Natural killer cell (primary cell): Measurements from ENCODE around the gene ETV3. TPM values are rescaled to one million over a fixed set of nuclear protein-coding genes. Genes with fewer than 3 reads are reported as not detected.

Experiments
- ATAC-seq, 3 donors: fragments of 150-1000 bp in 2 of 3; fragments of 200-7000 bp in 1 of 3; cut with Tn5 transposase; 1 replicate in 1 of 3; 2 replicates in 2 of 3; pipeline ENCODE4 v1.10.0; 2021; ENCODE audit warnings: mild to moderate bottlenecking in 2 of 3, moderate library complexity in 2 of 3
- DNase-seq, 2 donors: peaks; one replicate each; pipeline versions ENCODE4 v3.0.0 to v3.0.0-alpha.2; 2013 to 2021; ENCODE audit warnings: mixed read lengths in 1 of 2
- H3K27ac ChIP-seq: one replicate; pipeline ENCODE4 v1.5.1; 2013; ENCODE audit warnings: mild to moderate bottlenecking, low read length
- H3K27me3 ChIP-seq: one replicate; pipeline ENCODE4 v1.6.1; 2013; ENCODE audit warnings: low read length; ENCODE audit not compliant: control insufficient read depth, insufficient read depth
- H3K36me3 ChIP-seq: one replicate; pipeline ENCODE4 v1.6.1; 2013; ENCODE audit warnings: low read length; ENCODE audit not compliant: control insufficient read depth, insufficient read depth
- H3K4me1 ChIP-seq: one replicate; pipeline ENCODE4 v1.6.1; 2013; ENCODE audit warnings: low read length; ENCODE audit not compliant: control insufficient read depth, insufficient read depth
- H3K4me3 ChIP-seq: one replicate; pipeline ENCODE4 v1.5.1; 2013; ENCODE audit warnings: low read length
- H3K9me3 ChIP-seq: one replicate; pipeline ENCODE4 v1.6.1; 2013; ENCODE audit warnings: low read length; ENCODE audit not compliant: control insufficient read depth, insufficient read depth
- H3K27ac Mint-ChIP-seq, 2 donors: one replicate each; pipeline ENCODE4 v1.8.0; 2022; ENCODE audit warnings: mild to moderate bottlenecking in 2 of 2, mixed read lengths in 2 of 2, moderate library complexity in 1 of 2
- H3K27me3 Mint-ChIP-seq, 2 donors: one replicate each; pipeline ENCODE4 v1.8.0; 2022; ENCODE audit warnings: low read depth in 2 of 2, mixed read lengths in 2 of 2
- H3K36me3 Mint-ChIP-seq: one replicate; pipeline ENCODE4 v1.8.0; 2022; ENCODE audit warnings: mixed read lengths
- H3K4me1 Mint-ChIP-seq, 2 donors: one replicate each; pipeline ENCODE4 v1.8.0; 2022; ENCODE audit warnings: mixed read lengths in 2 of 2
- H3K4me3 Mint-ChIP-seq: one replicate; pipeline ENCODE4 v1.8.0; 2022; ENCODE audit warnings: mild to moderate bottlenecking, moderate library complexity, mixed read lengths
- H3K9me3 Mint-ChIP-seq, 2 donors: one replicate each; pipeline ENCODE4 v1.8.0; 2022; ENCODE audit warnings: mixed read lengths in 2 of 2
- CTCF ChIP-seq: fragments of 200-600 bp; IDR thresholded peaks from one replicate; pipeline ENCODE4 v1.8.0; 2022; ENCODE audit warnings: antibody characterized with exemption
- WGBS: methylation state at CpG from one replicate; pipeline ENCODE4 v1.1.7; 2013; ENCODE audit warnings: missing lambda C conversion rate; ENCODE audit not compliant: insufficient coverage; 5-methylcytosine and 5-hydroxymethylcytosine counted together
- intact Hi-C: fragments of 100-400 bp; cut with micrococcal nuclease; formaldehyde crosslinking; loops from one replicate; pipeline ENCODE4 v1.14.2; 2022
- total RNA-seq, 4 donors: library from RNA; stranded (reverse); fragments of 120-200 nt in 1 of 4; gene quantifications; one replicate each; pipeline versions ENCODE4 v1.2.3 to v1.2.4, GENCODE V29; 2013 to 2022

Gene ETV3
- total RNA-seq, 3 donors from 2014 or later (not counting 1 experiment from before 2014, with no cell fraction given), result 58.3 to 101 (median 76.6) TPM

DNA sequence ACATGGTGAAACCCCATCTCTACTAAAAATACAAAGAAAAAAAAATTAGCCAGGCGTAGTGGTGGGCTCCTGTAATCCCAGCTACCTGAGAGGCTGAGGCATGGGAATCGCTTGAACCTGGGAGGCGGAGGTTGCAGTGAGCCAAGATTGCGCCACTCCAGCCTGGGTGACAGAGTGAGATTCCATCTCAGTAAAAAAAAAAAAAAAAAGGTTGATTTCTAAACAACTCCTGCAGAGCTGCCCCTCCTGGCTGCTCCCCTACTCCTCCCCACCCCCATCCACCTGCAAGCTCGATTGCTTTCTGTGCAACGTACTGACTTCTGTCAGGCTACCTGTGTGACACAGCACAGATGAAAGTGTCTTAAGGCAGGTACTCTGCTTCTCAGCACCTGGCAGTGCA lies 51.9 kb downstream of the ETV3 start:
- 92% methylated on average over 6 of the region's 6 CpGs for WGBS
- no peak for TF ChIP-seq CTCF
- H3K4me1 ChIP-seq, result peaks cover 3% of the 10 kb centered on the region
- Mint-ChIP-seq H3K36me3 (no peaks in the 10 kb centered on the region), H3K4me1 (peaks cover 0 to 7% of the 10 kb centered on the region in 2 donors), H3K9me3 (no peaks in the 10 kb centered on the region), H3K27me3 (peaks cover 0 to 13% of the 10 kb centered on the region in 2 donors), H3K27ac (no peak overlapping the region), H3K4me3 (no peak overlapping the region)
- intact Hi-C loops, result no loop called here
- H3K27me3 ChIP-seq, result no peaks in the 10 kb centered on the region
- no peak overlapping the region for H3K27ac ChIP-seq
- DNase-seq (no peak), ATAC-seq (no peak)
- no peaks in the 10 kb centered on the region for H3K9me3 ChIP-seq
- H3K4me3 ChIP-seq, result no peak overlapping the region
- H3K36me3 ChIP-seq, result no peaks in the 10 kb centered on the region

GRCh38 chr1:157085421-157085820 lies 52.8 kb downstream of the ETV3 start:
- H3K36me3 ChIP-seq, result no peaks in the 10 kb centered on the region
- intact Hi-C loops, result no loop called here
- no peak overlapping the region for H3K27ac ChIP-seq
- WGBS, result 90% methylated on average over 5 of the region's 5 CpGs
- Mint-ChIP-seq H3K4me1 (peaks cover 0 to 6% of the 10 kb centered on the region in 2 donors), H3K27me3 (peaks cover 0 to 13% of the 10 kb centered on the region in 2 donors), H3K4me3 (no peak overlapping the region), H3K36me3 (no peaks in the 10 kb centered on the region), H3K9me3 (no peaks in the 10 kb centered on the region), H3K27ac (no peak overlapping the region)
- ATAC-seq, result no peak
- no peak for TF ChIP-seq CTCF
- no peak overlapping the region for H3K4me3 ChIP-seq
- H3K27me3 ChIP-seq, result no peaks in the 10 kb centered on the region
- H3K9me3 ChIP-seq, result no peaks in the 10 kb centered on the region
- H3K4me1 ChIP-seq, result peaks cover 2% of the 10 kb centered on the region
- DNase-seq, result no peak

DNA sequence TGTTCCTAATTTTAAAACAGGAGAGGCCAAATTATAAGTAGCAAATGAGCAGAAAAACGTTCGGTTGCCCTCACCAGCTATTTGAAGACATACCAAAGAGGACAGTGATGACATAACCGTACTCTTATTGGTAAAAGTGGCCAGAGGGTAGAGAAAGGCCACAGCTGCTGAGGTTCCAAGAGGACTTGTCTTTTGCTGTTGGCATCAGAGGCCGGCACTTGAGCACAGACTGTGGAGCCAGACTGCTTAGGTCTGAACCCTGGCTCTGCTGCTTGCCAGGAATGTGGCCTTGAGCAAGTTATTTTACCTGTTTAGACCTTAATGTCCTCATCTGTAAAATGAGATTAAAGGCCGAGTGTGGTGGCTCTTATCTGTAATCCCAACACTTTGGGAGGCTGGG lies 53.5 kb downstream of the ETV3 start:
- intact Hi-C loops, result no loop called here
- Histone ChIP-seq H3K27ac (no peak overlapping the region), H3K4me1 (no peaks in the 10 kb centered on the region), H3K4me3 (no peak overlapping the region), H3K27me3 (no peaks in the 10 kb centered on the region), H3K36me3 (no peaks in the 10 kb centered on the region), H3K9me3 (no peaks in the 10 kb centered on the region)
- Mint-ChIP-seq H3K4me1 (no peaks in the 10 kb centered on the region), H3K4me3 (no peak overlapping the region), H3K36me3 (no peaks in the 10 kb centered on the region), H3K27ac (no peak overlapping the region), H3K9me3 (no peaks in the 10 kb centered on the region), H3K27me3 (peaks cover 0 to 13% of the 10 kb centered on the region in 2 donors)
- no peak for TF ChIP-seq CTCF
- 82% methylated on average over 5 of the region's 5 CpGs for WGBS
- ATAC-seq, result no peak
- DNase-seq, result no peak

GRCh38 chr1:157081707-157082106 lies 56.5 kb downstream of the ETV3 start:
- whole genome bisulfite sequencing, result 84% methylated on average over 3 of the region's 5 CpGs
- Mint-ChIP-seq H3K4me1 (no peaks in the 10 kb centered on the region), H3K36me3 (no peaks in the 10 kb centered on the region), H3K27me3 (peaks cover 9 to 24% of the 10 kb centered on the region in 2 donors), H3K27ac (no peak overlapping the region), H3K4me3 (no peak overlapping the region), H3K9me3 (no peaks in the 10 kb centered on the region)
- intact Hi-C loops, result no loop called here
- H3K27me3 ChIP-seq, result no peaks in the 10 kb centered on the region
- DNase-seq, result no peak
- H3K27ac ChIP-seq, result no peak overlapping the region
- no peaks in the 10 kb centered on the region for H3K4me1 ChIP-seq
- H3K9me3 ChIP-seq, result no peaks in the 10 kb centered on the region
- H3K36me3 ChIP-seq, result no peaks in the 10 kb centered on the region
- no peak overlapping the region for H3K4me3 ChIP-seq
- TF ChIP-seq CTCF, result no peak
- no peak for ATAC-seq
